ENCODE measurements around the gene PARD3.

PARD3 gene

GRCh38 chr10:34106356-34106885 is 708.7 kb downstream of the PARD3 start:
- no peak for TF ChIP-seq CTCF (IDR thresholded peaks at IDR 0.05; ENCODE audit: low read depth, low read length)
- in situ Hi-C loops (cut with HindIII; ENCODE audit: low sequenced_read_pairs), result no loop called here
- H3K4me3 ChIP-seq (ENCODE audit: low read depth, low read length), result no peak overlapping the region
- no peak for DNase-seq (ENCODE audit: low read depth, low spot score)

GRCh38 chr10:34104829-34105572 is 710.1 kb downstream of the PARD3 start:
- TF ChIP-seq CTCF (IDR thresholded peaks at IDR 0.05; ENCODE audit: low read depth, low read length), result no peak
- no peak for DNase-seq (ENCODE audit: low read depth, low spot score)
- no peak overlapping the region for H3K4me3 ChIP-seq (ENCODE audit: low read depth, low read length)
- in situ Hi-C loops (cut with HindIII; ENCODE audit: low sequenced_read_pairs), result no loop called here

- in situ Hi-C loops (cut with HindIII; ENCODE audit: low sequenced_read_pairs), result no loop called here
- no peak overlapping the region for H3K4me3 ChIP-seq (ENCODE audit: low read depth, low read length)
- no peak for DNase-seq (ENCODE audit: low read depth, low spot score)
- no peak for TF ChIP-seq CTCF (IDR thresholded peaks at IDR 0.05; ENCODE audit: low read depth, low read length)
Observed at GRCh38 chr10:34102893-34103506, 712.1 kb downstream of the PARD3 start.

GRCh38 chr10:34102237-34102673 is 712.8 kb downstream of the PARD3 start:
- no peak for TF ChIP-seq CTCF (IDR thresholded peaks at IDR 0.05; ENCODE audit: low read depth, low read length)
- DNase-seq (ENCODE audit: low read depth, low spot score), result no peak
- no peak overlapping the region for H3K4me3 ChIP-seq (ENCODE audit: low read depth, low read length)
- in situ Hi-C loops (cut with HindIII; ENCODE audit: low sequenced_read_pairs), result no loop called here

- no peak for TF ChIP-seq CTCF (IDR thresholded peaks at IDR 0.05; ENCODE audit: low read depth, low read length)
- no peak overlapping the region for H3K4me3 ChIP-seq (ENCODE audit: low read depth, low read length)
- DNase-seq (ENCODE audit: low read depth, low spot score), result no peak
- in situ Hi-C loops (cut with HindIII; ENCODE audit: low sequenced_read_pairs), result no loop called here
Observed at GRCh38 chr10:34101001-34101400, 714.1 kb downstream of the PARD3 start.

- no peak for DNase-seq (ENCODE audit: low read depth, low spot score)
- no peak overlapping the region for H3K4me3 ChIP-seq (ENCODE audit: low read depth, low read length)
- no peak for TF ChIP-seq CTCF (IDR thresholded peaks at IDR 0.05; ENCODE audit: low read depth, low read length)
- in situ Hi-C loops (cut with HindIII; ENCODE audit: low sequenced_read_pairs), result no loop called here
Observed at GRCh38 chr10:34098821-34099567, 716.1 kb downstream of the PARD3 start.
